GM18951 (cell line): ENCODE measurements around the gene TNFRSF1B.

Experiments
- POLR2A ChIP-seq: IDR thresholded peaks from 4 replicates; pipeline ENCODE4 v1.6.1; 2011; ENCODE audit warnings: mild to moderate bottlenecking; ENCODE audit not compliant: insufficient read length, insufficient read depth; ENCODE audit errors: extremely low read depth
- in situ Hi-C: fragments of 300-500 bp; cut with MboI; formaldehyde crosslinking; loops from one replicate; pipeline ENCODE4 v1.12.0; 2022; ENCODE audit warnings: low sequenced_read_pairs, mixed read lengths, inconsistent platforms; ENCODE audit not compliant: unreplicated experiment

Gene TNFRSF1B

DNA sequence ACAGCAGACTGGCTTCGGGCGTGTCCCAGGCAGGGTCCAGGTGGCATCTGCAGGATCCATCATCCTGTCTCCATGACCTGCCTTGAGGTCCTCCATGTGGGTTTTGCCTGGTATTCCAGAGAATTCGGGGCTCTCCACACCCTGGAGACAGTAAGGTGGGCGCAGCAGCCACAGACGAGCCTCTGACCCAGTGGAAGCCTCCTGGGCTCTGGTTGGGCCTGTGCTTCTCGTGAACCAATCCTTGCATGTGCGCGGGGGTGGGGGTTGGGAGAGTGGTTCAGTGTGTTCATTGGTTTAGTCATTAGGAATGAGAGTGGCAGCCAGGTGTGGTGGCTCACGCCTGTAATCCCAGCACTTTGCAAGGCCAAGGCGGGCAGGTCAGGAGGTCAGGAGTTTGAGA is 32.1 kb upstream of the TNFRSF1B start:
- no peak for TF ChIP-seq POLR2A
- in situ Hi-C loops: no loop called here

DNA sequence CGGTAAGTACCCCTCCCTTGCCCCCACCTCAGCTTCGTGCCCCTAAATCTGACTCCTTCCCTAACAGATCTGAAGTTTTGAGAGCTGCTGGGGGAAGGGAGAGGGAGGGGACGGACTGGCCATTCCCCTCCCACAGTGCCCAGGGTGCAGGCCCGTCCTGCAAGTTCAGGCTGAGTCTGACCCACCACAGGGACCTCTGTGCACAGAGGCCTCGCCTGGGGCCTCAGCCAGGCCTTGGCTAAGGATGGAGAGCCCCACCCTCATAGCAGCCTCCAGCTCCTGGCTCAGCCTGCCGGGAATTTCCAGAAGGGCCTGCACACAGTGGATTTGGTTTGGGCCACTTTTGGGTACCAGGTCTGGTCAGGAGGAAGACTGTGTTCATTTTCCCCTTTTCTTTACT is 31.2 kb upstream of the TNFRSF1B start:
- in situ Hi-C loops: no loop called here
- no peak for TF ChIP-seq POLR2A

DNA sequence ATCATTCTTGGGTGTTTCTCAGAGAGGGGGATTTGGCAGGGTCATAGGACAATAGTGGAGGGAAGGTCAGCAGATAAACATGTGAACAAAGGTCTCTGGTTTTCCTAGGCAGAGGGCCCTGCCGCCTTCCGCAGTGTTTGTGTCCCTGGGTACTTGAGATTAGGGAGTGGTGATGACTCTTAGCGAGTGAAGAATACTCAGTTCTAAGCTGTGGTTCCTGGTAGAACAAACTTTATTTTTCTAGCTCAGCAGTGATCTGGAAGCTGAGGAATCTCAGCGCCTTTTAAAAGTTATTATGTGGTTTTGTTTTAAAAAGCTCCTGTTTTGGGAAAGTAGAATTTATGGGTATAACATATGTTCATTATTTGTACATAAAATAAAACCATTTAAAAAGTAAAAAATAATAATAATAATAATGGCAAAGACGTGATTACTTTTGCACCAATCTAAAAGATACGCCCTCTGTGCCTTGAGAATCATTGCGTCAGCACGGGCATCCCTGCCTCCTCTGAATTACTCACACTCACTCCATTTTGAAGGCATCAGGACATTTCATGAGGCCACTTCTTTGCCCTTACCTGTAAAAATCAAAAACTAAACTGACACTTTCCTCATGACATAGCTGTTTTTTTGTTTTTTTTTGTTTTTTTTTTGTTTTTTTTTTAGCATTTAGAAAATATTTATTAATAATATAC is 29.7 kb upstream of the TNFRSF1B start:
- in situ Hi-C loops: no loop called here

DNA sequence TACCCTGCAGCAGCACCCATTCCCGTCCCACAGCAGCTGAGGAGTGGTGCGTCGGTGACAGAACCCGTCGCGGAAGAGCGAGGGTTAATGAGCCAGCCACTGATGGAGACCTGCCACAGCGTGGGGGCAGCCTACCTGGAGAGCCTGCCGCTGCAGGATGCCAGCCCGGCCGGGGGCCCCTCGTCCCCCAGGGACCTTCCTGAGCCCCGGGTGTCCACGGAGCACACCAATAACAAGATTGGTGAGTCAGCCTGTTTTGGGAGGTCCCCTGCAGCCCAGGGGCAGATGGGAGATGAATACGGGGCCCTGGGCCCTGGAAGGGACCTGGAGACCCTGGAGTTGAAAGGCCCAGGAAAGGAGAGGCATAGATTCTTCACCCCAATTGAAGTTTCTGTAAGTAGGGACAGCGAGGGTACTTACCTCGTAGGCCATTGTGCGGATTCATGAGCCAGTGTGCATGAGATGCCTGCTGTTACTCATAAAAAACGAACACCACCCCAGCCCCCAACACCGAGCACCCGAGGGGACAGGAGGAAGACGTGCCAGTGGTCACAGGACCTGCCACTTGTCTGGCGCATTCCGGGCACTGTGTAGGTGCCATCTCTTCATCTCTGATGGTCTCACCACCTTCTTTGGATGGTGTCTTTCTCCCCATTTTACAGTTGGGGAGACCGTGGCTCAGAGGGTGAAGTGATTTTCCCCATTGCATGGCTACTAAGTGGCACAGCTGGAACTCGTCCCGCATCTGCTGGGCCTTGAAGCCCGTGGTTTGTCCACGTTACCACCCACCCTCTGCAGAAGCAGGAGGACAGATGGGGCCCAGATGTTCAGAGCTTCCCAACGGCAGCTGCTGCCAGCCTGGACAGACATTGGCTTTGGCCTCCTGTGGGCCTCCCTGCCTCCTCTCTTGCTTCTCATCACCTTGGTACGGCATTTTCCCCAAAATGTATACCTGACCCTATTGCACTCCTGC is 28.3 kb upstream of the TNFRSF1B start:
- in situ Hi-C loops: no loop called here

More for the DNA sequence above, 29.7 kb upstream of the TNFRSF1B start:
- TF ChIP-seq POLR2A: no peak

DNA sequence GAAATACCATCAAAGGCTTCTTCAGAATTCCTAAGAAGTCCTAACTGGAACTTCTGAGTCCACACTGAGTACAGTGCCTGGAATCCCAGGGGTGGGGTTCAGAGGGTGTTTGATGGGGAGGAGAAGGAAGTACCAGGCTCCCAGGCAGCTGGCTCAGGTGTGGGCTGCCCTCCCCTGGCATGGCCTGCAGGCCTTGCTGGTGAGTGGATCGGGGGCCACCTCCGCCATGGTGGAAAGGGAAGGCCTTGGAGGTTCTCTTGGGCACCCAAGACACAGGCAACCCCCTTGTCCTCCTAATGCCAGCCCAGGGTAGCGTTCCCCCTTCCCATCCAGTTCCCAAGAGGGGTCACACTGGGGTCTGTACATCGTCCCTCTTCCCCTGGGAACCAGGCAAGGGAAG is 26.8 kb upstream of the TNFRSF1B start:
- TF ChIP-seq POLR2A: no peak
- in situ Hi-C loops: no loop called here

More for the DNA sequence above, 28.3 kb upstream of the TNFRSF1B start:
- TF ChIP-seq POLR2A: no peak

DNA sequence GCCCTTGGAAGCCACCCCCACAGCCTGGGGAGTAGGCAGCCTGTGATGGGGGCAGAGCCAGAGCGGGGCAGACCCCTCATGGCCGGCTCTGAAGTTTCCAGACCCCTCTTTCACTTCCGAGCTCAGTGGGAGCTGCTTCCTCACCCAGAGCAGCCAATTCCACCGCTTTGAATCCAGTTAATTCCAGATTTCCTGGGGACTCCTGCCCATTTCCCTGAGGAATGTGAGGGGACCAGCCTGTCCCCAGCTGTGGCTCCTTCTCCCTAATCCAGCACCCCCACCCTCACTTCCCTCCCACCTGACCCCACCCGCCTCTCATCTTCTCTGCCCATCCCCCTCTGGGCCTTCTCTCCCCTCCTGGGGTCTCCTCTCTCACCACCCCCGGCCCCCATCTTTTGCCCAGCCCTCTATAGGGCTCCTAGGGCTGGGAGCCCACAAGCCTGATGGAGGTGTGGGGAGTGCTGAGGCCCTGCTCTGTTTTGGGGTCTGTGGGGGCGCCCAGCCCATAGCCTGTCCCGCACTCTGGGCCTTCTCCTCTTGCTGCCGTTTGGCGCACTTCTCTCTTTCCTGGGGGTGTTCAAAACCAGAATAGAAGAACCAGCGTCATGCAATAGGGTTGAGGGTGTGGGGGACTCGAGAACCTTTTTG is 26.2 kb upstream of the TNFRSF1B start:
- in situ Hi-C loops: no loop called here

DNA sequence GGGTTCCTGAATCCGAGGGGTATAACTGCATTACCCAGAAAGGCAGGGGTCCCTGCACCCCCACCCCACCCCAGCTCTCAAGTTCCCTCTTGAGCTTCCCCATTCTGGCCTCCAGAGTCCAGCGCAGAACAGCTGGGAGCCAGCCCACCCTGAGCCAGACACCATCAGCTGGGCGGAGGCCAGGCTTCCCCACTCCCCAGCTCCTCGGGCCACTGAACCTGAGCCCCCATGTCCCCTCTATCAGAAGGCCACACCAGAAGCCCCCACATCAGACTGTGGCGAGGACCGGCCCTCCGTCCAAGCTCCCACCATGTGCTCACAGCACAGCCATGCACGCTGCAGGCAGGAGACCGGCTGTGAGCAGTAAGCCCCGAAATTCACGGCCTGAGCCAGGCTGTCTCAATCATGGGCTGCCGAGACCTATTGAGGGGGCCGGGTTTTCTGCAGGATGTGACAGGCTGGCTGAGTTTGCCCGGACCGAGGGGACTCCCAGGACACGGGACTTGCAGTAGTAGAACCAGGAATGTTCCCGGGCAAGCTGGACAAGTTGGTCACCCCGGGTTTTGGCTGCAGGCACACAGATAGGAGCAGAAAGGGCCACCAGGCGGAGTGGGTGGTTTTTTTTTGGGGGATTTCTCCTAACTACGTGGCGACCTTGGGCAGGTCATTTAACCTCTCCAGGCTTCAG is 25.5 kb upstream of the TNFRSF1B start:
- TF ChIP-seq POLR2A: no peak
- in situ Hi-C loops: no loop called here

More for the DNA sequence above, 26.2 kb upstream of the TNFRSF1B start:
- no peak for TF ChIP-seq POLR2A

DNA sequence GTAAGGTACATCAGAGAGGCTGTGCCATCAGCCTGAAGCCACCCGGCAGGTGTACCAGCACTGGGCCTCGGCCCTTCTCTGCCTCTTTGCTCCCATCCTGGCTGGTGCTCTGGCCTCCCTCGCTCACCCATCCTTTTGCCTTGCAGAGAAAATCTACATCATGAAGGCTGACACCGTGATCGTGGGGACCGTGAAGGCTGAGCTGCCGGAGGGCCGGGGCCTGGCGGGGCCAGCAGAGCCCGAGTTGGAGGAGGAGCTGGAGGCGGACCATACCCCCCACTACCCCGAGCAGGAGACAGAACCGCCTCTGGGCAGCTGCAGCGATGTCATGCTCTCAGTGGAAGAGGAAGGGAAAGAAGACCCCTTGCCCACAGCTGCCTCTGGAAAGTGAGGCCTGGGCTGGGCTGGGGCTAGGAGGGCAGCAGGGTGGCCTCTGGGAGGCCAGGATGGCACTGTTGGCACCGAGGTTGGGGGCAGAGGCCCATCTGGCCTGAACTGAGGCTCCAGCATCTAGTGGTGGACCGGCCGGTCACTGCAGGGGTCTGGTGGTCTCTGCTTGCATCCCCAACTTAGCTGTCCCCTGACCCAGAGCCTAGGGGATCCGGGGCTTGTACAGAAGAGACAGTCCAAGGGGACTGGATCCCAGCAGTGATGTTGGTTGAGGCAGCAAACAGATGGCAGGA is 24.5 kb upstream of the TNFRSF1B start:
- in situ Hi-C loops: no loop called here

DNA sequence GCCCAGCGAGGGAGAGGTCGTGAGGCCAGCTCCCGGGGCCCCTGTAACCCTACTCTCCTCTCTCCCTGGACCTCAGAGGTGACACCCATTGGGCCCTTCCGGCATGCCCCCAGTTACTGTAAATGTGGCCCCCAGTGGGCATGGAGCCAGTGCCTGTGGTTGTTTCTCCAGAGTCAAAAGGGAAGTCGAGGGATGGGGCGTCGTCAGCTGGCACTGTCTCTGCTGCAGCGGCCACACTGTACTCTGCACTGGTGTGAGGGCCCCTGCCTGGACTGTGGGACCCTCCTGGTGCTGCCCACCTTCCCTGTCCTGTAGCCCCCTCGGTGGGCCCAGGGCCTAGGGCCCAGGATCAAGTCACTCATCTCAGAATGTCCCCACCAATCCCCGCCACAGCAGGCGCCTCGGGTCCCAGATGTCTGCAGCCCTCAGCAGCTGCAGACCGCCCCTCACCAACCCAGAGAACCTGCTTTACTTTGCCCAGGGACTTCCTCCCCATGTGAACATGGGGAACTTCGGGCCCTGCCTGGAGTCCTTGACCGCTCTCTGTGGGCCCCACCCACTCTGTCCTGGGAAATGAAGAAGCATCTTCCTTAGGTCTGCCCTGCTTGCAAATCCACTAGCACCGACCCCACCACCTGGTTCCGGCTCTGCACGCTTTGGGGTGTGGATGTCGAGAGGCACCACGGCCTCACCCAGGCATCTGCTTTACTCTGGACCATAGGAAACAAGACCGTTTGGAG is 23.7 kb upstream of the TNFRSF1B start:
- in situ Hi-C loops: no loop called here
- no peak for TF ChIP-seq POLR2A

More for the DNA sequence above, 24.5 kb upstream of the TNFRSF1B start:
- TF ChIP-seq POLR2A: no peak

DNA sequence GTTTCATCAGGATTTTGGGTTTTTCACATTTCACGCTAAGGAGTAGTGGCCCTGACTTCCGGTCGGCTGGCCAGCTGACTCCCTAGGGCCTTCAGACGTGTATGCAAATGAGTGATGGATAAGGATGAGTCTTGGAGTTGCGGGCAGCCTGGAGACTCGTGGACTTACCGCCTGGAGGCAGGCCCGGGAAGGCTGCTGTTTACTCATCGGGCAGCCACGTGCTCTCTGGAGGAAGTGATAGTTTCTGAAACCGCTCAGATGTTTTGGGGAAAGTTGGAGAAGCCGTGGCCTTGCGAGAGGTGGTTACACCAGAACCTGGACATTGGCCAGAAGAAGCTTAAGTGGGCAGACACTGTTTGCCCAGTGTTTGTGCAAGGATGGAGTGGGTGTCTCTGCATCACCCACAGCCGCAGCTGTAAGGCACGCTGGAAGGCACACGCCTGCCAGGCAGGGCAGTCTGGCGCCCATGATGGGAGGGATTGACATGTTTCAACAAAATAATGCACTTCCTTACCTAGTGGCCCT is 23.1 kb upstream of the TNFRSF1B start:
- in situ Hi-C loops: no loop called here

DNA sequence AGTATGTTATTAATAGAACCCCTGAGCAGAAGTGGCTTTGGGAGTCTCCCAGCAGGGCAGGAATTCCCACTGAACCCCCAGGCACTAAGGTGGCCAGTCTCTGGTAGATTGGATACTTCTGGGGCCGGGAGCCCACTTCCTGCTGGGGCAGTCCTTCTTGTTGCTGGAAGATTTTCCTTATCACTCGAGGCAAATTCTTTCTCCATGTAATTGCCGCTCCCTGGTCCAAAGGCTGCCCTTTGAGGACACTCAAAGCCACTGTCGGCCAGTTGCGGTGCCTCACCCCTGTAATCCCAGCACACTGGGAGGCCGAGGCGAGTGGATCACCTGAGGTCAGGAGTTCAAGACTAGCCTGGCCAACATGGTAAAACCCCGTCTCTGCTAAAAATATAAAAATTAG is 22.6 kb upstream of the TNFRSF1B start:
- TF ChIP-seq POLR2A: no peak
- in situ Hi-C loops: no loop called here

More for the DNA sequence above, 23.1 kb upstream of the TNFRSF1B start:
- no peak for TF ChIP-seq POLR2A
